ENCODE results near the gene TROAP. TPM values are rescaled to one million over a fixed set of nuclear protein-coding genes. Genes with fewer than 3 reads are reported as not detected.

TROAP gene
- total and polyA plus RNA-seq, 8 donors: 0.08 to 1.3 (median 0.46) TPM; not detected in 1

- intact Hi-C loops (cut with DNase I): loop anchor here in 1 of 3 donors (10.0 kb wide), 1 partner anchor 172 kb away; no protein-coding TSS in a partner anchor
- ATAC-seq: no peak
- Histone ChIP-seq H3K36me3 (no peaks in the 10 kb centered on the region), H3K4me1 (peaks cover 17 to 28% (median 19%) of the 10 kb centered on the region in 3 donors), H3K4me3 (peak overlapping the region in 2 of 4 donors; percentile 11 to 41), H3K9me3 (no peaks in the 10 kb centered on the region), H3K27me3 (peaks cover 0 to 4% (median 0%) of the 10 kb centered on the region in 4 donors), H3K27ac (no peak overlapping the region)
- WGBS, 2 donors: 4 to 6% methylated on average over 19 to 33 of the region's 33 CpGs
- no peak for TF ChIP-seq CTCF (IDR thresholded peaks at IDR 0.05)
- peak in 2 of 6 donors; percentile 15 to 64 for DNase-seq
- FAIRE-seq: no peak
These were observed 20.1 kb downstream of the TROAP start for GRCh38 chr12:49342914-49343731.

- FAIRE-seq (no peak), ATAC-seq (no peak), DNase-seq (no peak)
- H3K9me3 ChIP-seq: no peaks in the 10 kb centered on the region
- TF ChIP-seq CTCF (IDR thresholded peaks at IDR 0.05): no peak
- H3K27ac ChIP-seq: no peak overlapping the region
- H3K4me1 ChIP-seq: peaks cover 24 to 35% (median 29%) of the 10 kb centered on the region in 3 donors
- peak overlapping the region in 2 of 4 donors; percentile 34 to 40 for H3K4me3 ChIP-seq
- no peaks in the 10 kb centered on the region for H3K36me3 ChIP-seq
- intact Hi-C loops (cut with DNase I): loop anchor here in 1 of 3 donors (10.0 kb wide), 1 partner anchor 170 kb away; no protein-coding TSS in a partner anchor
- WGBS, 2 donors: 29 to 38% methylated on average over 15 of the region's 15 CpGs
- peaks cover 0 to 4% (median 0%) of the 10 kb centered on the region in 4 donors for H3K27me3 ChIP-seq
These were observed 21.5 kb downstream of the TROAP start for GRCh38 chr12:49344486-49345050.

- Histone ChIP-seq H3K27ac (no peak overlapping the region), H3K4me1 (peaks cover 24 to 34% (median 29%) of the 10 kb centered on the region in 3 donors), H3K4me3 (peak overlapping the region; percentile 5 to 40 (median 22)), H3K36me3 (no peaks in the 10 kb centered on the region), H3K9me3 (no peaks in the 10 kb centered on the region), H3K27me3 (peaks cover 0 to 4% (median 0%) of the 10 kb centered on the region in 4 donors)
- TF ChIP-seq CTCF (IDR thresholded peaks at IDR 0.05): no peak
- DNase-seq: peak in 5 of 6 donors; percentile 38 to 82 (median 63)
- ATAC-seq: peak; percentile 5 to 29 (median 8)
- 1% methylated on average over 47 to 70 of the region's 70 CpGs for WGBS, 2 donors
- FAIRE-seq: no peak
- intact Hi-C loops (cut with DNase I): loop anchor here in 1 of 3 donors (10.0 kb wide), 1 partner anchor 170 kb away; no protein-coding TSS in a partner anchor
These were observed 22.2 kb downstream of the TROAP start for GRCh38 chr12:49345051-49345824.

DNA sequence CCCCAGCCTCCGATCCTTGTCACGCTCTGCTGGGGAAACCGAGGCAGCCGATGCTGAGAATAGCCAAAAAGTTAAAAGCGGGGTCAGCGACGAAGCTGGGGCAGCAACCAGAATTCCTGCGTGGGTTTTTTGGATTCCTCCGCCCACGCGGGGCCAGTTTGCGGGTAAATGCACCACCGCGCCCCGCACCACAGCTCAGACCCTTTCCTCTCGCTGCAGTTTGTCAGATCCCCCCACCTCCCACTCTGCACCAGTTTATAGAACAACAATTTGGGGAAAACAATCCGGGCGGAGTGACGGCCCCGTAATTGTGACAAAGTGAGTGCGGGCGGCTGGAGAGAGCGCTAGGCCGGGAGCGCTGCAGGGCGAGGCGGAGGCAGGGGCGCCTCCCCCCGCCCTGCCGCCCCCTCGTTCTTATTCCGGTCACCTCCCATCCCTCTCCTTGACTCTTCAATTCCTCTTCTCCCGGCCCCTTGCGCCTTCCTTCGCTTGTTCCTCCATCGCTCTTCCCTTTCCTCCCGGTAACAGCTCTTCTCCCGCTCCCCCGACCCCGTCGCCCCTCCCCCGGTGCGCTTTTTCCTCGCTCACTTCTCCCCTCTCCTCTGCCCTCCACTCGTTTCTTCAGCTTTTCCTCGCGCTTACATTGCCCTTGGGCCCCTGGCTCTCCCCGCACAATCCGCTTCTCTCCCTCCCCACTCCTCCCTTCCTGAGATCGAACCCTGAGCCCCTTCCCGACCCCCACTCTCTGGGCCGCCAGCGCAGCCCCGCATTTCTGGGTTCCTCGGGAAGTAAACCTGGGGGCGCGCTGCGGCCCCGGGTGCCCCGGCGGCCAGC, 23.0 kb downstream of the TROAP start:
- H3K27me3 ChIP-seq: peaks cover 0 to 4% (median 0%) of the 10 kb centered on the region in 4 donors
- no peak overlapping the region for H3K27ac ChIP-seq
- no peak for ATAC-seq
- intact Hi-C loops (cut with DNase I): loop anchor here in 1 of 3 donors (10.0 kb wide), 1 partner anchor 169 kb away; no protein-coding TSS in a partner anchor
- peak in 1 of 6 donors; percentile 15 for DNase-seq
- FAIRE-seq: no peak
- 3 to 4% methylated on average over 55 to 61 of the region's 61 CpGs for WGBS, 2 donors
- H3K9me3 ChIP-seq: no peaks in the 10 kb centered on the region
- TF ChIP-seq CTCF (IDR thresholded peaks at IDR 0.05): no peak
- H3K36me3 ChIP-seq: no peaks in the 10 kb centered on the region
- H3K4me1 ChIP-seq: peaks cover 24 to 34% (median 29%) of the 10 kb centered on the region in 3 donors
- peak overlapping the region in 3 of 4 donors; percentile 5 to 40 (median 34) for H3K4me3 ChIP-seq
